D721Med (cell line): ENCODE measurements around the gene PSMF1.
A peak's percentile ranks its signal among the peaks of the same experiment; 100 is the strongest.

Source experiments
- DNase-seq: peaks from one replicate; pipeline ENCODE4 v3.0.0; 2011; ENCODE audit warnings: low spot score; ENCODE audit not compliant: insufficient read length
- FAIRE-seq: peaks from 2 replicates; lab custom pipeline; 2011; peaks lifted over from hg19 to GRCh38; lab: Jason Lieb, UNC
- TF ChIP-seq, protein P1 (sequence below): IDR thresholded peaks from 2 replicates; pipeline ENCODE4 v1.5.1; 2012; ENCODE audit warnings: mild to moderate bottlenecking, control low read depth; ENCODE audit not compliant: insufficient read depth; ENCODE audit errors: missing control alignments

Gene PSMF1

DNA sequence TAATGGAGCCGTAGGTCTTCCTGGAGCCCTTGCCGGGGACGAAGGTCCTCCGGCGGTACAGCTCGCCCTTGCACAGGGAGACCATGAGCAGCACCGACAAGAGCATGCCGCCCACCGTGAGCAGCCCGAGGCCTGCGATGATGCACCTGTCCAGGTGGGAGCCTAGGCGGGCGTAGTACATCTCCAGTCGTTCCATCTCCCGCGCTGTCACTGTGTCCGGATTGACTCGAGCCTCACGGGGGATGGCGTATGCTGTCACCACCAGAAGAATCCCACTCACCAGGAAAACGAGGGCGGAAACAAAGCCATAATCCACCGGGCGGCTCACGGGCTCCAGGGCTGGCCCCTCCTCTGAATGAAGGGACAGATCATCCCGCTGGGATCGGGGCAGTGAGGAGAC is 62.5 kb downstream of the PSMF1 start:
- TF ChIP-seq, protein P1, sequence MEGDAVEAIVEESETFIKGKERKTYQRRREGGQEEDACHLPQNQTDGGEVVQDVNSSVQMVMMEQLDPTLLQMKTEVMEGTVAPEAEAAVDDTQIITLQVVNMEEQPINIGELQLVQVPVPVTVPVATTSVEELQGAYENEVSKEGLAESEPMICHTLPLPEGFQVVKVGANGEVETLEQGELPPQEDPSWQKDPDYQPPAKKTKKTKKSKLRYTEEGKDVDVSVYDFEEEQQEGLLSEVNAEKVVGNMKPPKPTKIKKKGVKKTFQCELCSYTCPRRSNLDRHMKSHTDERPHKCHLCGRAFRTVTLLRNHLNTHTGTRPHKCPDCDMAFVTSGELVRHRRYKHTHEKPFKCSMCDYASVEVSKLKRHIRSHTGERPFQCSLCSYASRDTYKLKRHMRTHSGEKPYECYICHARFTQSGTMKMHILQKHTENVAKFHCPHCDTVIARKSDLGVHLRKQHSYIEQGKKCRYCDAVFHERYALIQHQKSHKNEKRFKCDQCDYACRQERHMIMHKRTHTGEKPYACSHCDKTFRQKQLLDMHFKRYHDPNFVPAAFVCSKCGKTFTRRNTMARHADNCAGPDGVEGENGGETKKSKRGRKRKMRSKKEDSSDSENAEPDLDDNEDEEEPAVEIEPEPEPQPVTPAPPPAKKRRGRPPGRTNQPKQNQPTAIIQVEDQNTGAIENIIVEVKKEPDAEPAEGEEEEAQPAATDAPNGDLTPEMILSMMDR = no peak
- no peak for FAIRE-seq
- no peak for DNase-seq

DNA sequence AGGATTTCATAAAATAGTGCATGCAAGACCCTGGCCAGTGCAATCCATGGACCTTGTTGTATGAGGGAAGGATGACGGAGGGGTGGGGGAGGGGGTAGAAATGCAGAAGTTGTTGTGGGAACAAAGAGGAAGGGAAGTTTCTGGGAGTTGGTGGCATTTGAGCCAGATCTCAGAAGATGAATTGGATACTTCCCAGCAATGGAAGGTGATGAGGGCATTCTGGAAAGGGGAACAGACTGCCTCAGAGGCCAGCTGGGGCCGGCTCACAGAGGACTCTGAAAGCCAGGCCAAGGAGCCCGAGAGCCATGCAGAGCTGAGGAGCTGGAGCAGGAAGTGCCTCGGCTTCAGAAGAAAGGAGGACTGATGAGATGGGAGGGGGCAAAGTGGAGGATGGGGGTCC is 63.7 kb downstream of the PSMF1 start:
- TF ChIP-seq, protein P1 = no peak
- DNase-seq = no peak
- FAIRE-seq = no peak

DNA sequence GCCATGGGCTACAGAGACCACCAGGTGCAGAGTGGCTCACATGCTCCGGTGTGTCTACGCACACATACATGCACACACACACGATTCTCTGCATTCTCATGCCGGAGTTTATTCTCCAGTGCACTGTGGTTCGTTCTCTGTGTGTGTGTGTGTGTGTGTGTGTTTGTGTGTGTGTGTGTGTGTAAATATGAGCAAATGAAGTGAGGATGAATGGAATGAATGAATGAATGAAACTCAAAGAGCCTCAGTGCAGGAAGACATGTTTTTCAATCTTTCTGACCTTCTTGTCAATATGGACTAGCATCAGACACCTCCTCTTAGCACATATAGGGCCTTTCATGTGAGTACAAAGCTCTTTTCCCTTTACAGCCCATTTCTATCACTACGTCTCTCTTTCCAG is 64.8 kb downstream of the PSMF1 start:
- no peak for FAIRE-seq
- TF ChIP-seq, protein P1 = no peak

DNA sequence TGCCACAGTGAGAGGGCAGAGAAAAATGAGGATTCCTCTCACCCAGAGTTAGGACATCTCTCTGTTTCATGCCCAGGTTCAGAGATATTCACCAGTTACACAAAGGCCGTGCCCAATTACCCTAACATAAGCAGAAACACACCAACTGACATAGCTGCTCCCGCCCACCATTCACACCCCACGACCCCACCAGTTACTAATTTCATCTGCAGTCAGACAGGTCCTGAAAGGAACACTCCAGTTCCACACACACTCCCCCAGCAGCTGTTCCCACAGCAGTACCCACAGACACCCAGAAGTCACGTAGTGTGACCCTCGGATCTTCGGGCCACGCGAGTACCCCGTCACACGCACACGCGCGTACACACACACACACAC is 65.8 kb downstream of the PSMF1 start:
- FAIRE-seq (no peak), DNase-seq (no peak)
- TF ChIP-seq, protein P1 = no peak

More for the DNA sequence above, 64.8 kb downstream of the PSMF1 start:
- no peak for DNase-seq

DNA sequence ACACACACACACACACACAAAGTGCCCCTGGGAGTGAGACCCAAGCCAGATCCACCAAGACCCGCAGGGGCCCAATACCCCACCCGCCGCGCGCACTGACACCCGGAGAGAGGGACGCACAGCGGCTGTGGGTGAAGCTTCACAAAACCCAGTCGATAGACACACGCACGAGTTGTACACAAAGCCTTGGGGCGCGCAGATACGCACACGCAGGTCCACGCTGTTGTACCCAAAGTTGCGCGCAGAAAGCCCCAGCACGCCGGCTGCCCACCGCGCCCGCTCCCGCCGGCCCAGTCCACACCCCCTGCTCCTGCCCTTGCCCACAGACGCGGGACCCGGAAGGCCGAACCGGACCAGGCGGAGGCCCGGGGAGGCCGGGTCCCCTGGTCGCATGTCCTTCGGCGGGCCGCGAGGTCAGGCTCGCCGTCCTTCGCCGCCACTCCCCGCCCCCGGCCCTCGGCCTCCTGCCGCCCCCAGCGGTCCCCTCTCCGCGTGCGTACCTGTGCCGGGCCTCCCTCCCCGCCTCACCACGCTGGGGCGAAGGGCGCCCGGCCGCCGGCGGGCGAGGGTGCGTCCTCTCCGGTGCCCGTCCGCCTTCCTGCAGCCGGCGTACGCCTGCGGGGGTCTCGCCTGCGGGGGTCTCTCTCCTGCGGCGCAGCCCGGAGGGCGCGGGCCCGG is 66.4 kb downstream of the PSMF1 start, which contains the start of gene TMEM74B:
Gene TMEM74B (minus strand): TSS at position 344 of the 678 bp plus-strand sequence. CDS start 1,180 bp downstream, outside the sequence.
- FAIRE-seq (no peak), DNase-seq (no peak)

DNA sequence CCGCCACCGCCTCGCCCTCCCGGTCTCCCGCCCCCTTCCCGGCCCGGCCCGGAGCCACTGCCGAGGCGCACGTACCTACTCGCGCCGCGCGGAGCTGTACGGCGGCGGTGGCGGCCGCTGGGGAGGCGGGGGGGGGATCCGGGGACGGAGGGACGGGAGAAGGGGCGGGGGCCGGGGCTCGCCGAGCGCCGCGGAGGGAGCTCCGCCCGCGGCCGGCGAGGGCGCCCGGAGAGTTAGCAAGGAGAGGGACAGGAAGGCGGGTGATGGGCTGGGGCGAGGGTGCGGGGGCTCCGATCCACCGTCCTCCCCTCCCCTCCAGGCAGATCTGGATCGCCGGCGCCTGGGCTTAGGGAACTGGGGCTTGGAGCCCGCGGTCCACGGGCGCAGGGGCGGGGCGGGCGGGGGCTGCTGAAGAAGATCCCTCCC is 66.9 kb downstream of the PSMF1 start:
- no peak for DNase-seq
- FAIRE-seq = no peak
- TF ChIP-seq, protein P1 = no peak

More for the DNA sequence above, 66.4 kb downstream of the PSMF1 start, which contains the start of gene TMEM74B:
- TF ChIP-seq, protein P1 = no peak

DNA sequence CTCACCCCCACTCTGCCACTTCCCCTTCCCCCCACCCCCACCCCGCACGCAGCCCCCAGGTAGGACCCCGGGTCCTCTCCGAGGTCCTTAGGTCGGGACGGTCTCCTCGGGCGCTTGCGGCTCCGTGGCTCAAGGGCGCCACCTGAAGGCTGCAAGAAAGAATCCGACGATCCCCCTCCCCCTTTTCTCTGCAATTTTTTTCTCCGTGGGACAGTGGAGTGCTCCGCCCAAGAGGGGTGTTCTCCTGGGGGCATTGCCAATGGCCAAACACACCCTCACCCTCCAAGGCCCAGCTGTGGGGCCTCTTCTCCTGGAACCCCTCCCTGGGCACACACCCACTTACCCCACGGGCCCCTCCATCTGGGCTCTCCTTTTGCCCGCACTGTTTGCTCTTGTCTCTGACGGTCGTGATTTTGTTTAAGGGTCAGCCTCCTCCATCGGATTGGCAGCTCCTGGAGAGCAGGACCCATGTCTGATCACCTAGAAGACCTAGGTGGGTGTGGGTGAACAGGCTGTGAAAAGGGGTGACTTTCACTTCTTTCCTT is 67.5 kb downstream of the PSMF1 start:
- TF ChIP-seq, protein P1 = peak; percentile 59
- FAIRE-seq = no peak
- DNase-seq = no peak
